GM12801 (cell line): Measurements from ENCODE around the gene AMACR.

Experiments
- CTCF ChIP-seq: IDR thresholded peaks from one replicate; pipeline ENCODE4 v1.5.1; 2011; ENCODE audit warnings: control low read depth; ENCODE audit not compliant: insufficient read length; ENCODE audit errors: extremely low read depth

AMACR gene

GRCh38 chr5:34034534-34035327 lies 26.9 kb upstream of the AMACR start:
- TF ChIP-seq CTCF, result no peak

- TF ChIP-seq CTCF, result no peak
These were observed 24.1 kb upstream of the AMACR start for GRCh38 chr5:34031966-34032365.

- TF ChIP-seq CTCF, result no peak
These were observed 23.3 kb upstream of the AMACR start for GRCh38 chr5:34031117-34031516.

GRCh38 chr5:34030048-34030447 lies 22.2 kb upstream of the AMACR start:
- TF ChIP-seq CTCF, result no peak

GRCh38 chr5:34028349-34028748 lies 20.5 kb upstream of the AMACR start:
- no peak for TF ChIP-seq CTCF

GRCh38 chr5:34026089-34026761 lies 18.4 kb upstream of the AMACR start:
- TF ChIP-seq CTCF, result no peak

- TF ChIP-seq CTCF, result no peak
These were observed 14.4 kb upstream of the AMACR start for GRCh38 chr5:34022121-34022705.
